Suprapubic skin (tissue), 4 donors: ENCODE results near the gene CPS1. TPM values are rescaled to one million over a fixed set of nuclear protein-coding genes. Genes with fewer than 3 reads are reported as not detected.

Experiments used
- DNase-seq, 2 donors: peaks; one replicate each; pipeline ENCODE4 v3.0.0-alpha.2; 2019; ENCODE audit warnings: low spot score in 2 of 2
- H3K27ac ChIP-seq: fragments of 200-600 bp; sonication (generic); one replicate; pipeline ENCODE4 v1.5.1; 2019
- H3K27me3 ChIP-seq: fragments of 200-600 bp; sonication (generic); one replicate; pipeline ENCODE4 v1.5.1; 2019
- H3K36me3 ChIP-seq: fragments of 200-600 bp; sonication (generic); one replicate; pipeline ENCODE4 v1.5.1; 2019
- H3K4me1 ChIP-seq: fragments of 200-600 bp; sonication (generic); one replicate; pipeline ENCODE4 v1.5.1; 2019
- H3K4me3 ChIP-seq: fragments of 200-600 bp; sonication (generic); one replicate; pipeline ENCODE4 v1.5.1; 2019; ENCODE audit warnings: mild to moderate bottlenecking
- H3K9me3 ChIP-seq: fragments of 200-600 bp; sonication (generic); one replicate; pipeline ENCODE4 v1.5.1; 2019
- CTCF ChIP-seq, 2 donors: fragments of 200-600 bp in 1 of 2; fragments of 450-650 bp in 1 of 2; sonication (generic) in 1 of 2; IDR thresholded peaks; one replicate each; pipeline ENCODE4 v1.5.1; 2016 to 2019; ENCODE audit warnings: antibody characterized with exemption in 2 of 2, mild to moderate bottlenecking in 1 of 2, moderate library complexity in 1 of 2
- EP300 ChIP-seq: sonication (generic); formaldehyde crosslinking; IDR thresholded peaks from one replicate; pipeline ENCODE4 v1.6.1; 2017; ENCODE audit warnings: antibody characterized with exemption
- POLR2A ChIP-seq, 2 donors: fragments of 450-650 bp; IDR thresholded peaks; one replicate each; pipeline ENCODE4 v1.6.1; 2017; ENCODE audit warnings: antibody characterized with exemption in 2 of 2, mild to moderate bottlenecking in 2 of 2, moderate library complexity in 2 of 2
- POLR2AphosphoS5 ChIP-seq, 3 donors: sonication (generic); formaldehyde crosslinking; IDR thresholded peaks; one replicate each; pipeline ENCODE4 v1.6.1; 2017; ENCODE audit warnings: antibody characterized with exemption in 3 of 3
- WGBS: methylation state at CpG from one replicate; pipeline ENCODE4 v1.1.5; 2018; 5-methylcytosine and 5-hydroxymethylcytosine counted together
- total RNA-seq, 4 donors: library from RNA; depleted of rRNA; stranded (reverse); fragments of >200 nt; gene quantifications; one replicate each; pipeline ENCODE4 v1.1.0, GENCODE V29; 2016

Gene CPS1
- total RNA-seq, 4 donors from 2014 or later = 3.6 to 7.0 (median 5.5) TPM

DNA sequence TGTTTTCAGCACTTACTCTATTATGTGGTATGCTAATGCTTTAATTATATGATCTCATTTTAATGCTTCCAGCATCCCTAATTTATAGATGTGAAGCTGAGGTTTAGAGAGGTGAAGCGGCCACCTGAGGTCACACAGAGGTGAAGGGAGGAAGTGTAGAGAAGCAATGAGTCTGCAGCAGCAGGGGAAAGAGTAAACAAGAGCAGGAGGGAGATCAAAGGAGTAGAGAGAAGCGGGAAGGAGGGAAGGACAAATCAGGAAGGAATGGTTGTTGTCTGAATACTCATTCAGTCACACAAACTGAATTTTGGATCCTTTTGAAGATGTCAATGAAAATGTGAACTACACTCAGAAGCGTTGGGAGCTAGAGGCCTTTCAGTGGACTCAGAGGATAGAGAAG is 130.0 kb downstream of the CPS1 start:
- Histone ChIP-seq H3K27me3 (no peaks in the 10 kb centered on the region), H3K9me3 (no peaks in the 10 kb centered on the region), H3K27ac (no peak overlapping the region), H3K4me3 (no peak overlapping the region), H3K4me1 (no peaks in the 10 kb centered on the region), H3K36me3 (no peaks in the 10 kb centered on the region)
- no peak for DNase-seq
- 74% methylated on average over 3 of the region's 3 CpGs for WGBS
- no peak for TF ChIP-seq CTCF (IDR thresholded peaks at IDR 0.05)
- no peak for TF ChIP-seq EP300
- TF ChIP-seq POLR2A (IDR thresholded peaks at IDR 0.05) = no peak
- TF ChIP-seq POLR2AphosphoS5 (IDR thresholded peaks at IDR 0.05) = no peak

DNA sequence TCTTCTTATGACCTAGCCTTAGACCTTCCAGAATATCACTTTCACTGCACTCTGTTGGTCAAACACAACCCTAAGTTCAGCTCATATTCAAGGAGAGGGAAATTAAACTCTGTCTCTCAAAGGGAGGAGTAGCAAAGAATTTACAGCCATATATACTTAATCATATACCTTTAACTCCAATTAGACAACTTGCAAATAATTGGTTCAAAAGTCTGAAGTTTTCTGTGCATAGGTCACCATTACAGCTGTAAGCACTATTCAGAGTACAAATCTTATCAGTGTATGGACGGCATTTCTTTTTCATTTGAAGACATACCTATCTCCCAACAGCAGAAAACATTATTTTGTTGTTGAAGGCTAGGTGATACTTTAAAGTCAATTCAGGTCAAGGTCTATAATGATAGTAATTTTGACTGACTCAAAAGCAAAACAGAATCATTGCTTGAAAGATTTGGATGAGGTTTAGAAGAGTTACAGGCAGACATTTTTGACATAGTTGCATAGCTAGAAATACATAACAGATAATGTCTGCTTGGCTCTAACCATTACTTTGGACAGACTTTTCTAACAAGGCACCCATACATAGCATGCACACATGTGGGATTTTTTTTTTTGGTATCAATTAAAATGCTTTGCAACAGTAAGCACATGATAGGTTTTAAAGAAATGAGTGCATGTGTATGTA is 131.5 kb downstream of the CPS1 start:
- H3K36me3 ChIP-seq = no peaks in the 10 kb centered on the region
- no peak for DNase-seq
- no peaks in the 10 kb centered on the region for H3K9me3 ChIP-seq
- H3K4me3 ChIP-seq = no peak overlapping the region
- no peak overlapping the region for H3K27ac ChIP-seq
- no peaks in the 10 kb centered on the region for H3K27me3 ChIP-seq
- H3K4me1 ChIP-seq = no peaks in the 10 kb centered on the region
- WGBS = 82% methylated on average over 1 of the region's 1 CpG
- no peak for TF ChIP-seq CTCF (IDR thresholded peaks at IDR 0.05)
- TF ChIP-seq EP300 = no peak
- no peak for TF ChIP-seq POLR2A (IDR thresholded peaks at IDR 0.05)
- no peak for TF ChIP-seq POLR2AphosphoS5 (IDR thresholded peaks at IDR 0.05)

- 71% methylated on average over 2 of the region's 2 CpGs for WGBS
- Histone ChIP-seq H3K27ac (no peak overlapping the region), H3K4me3 (no peak overlapping the region), H3K9me3 (no peaks in the 10 kb centered on the region), H3K4me1 (no peaks in the 10 kb centered on the region), H3K27me3 (no peaks in the 10 kb centered on the region), H3K36me3 (no peaks in the 10 kb centered on the region)
- no peak for DNase-seq
- TF ChIP-seq POLR2A (IDR thresholded peaks at IDR 0.05) (no peak), EP300 (no peak), POLR2AphosphoS5 (IDR thresholded peaks at IDR 0.05) (no peak), CTCF (IDR thresholded peaks at IDR 0.05) (no peak)
Observed at GRCh38 chr2:210707900-210708299, 151.5 kb downstream of the CPS1 start.

- no peaks in the 10 kb centered on the region for H3K4me1 ChIP-seq
- H3K9me3 ChIP-seq = no peaks in the 10 kb centered on the region
- H3K36me3 ChIP-seq = no peaks in the 10 kb centered on the region
- no peak overlapping the region for H3K27ac ChIP-seq
- no peak for TF ChIP-seq EP300
- no peak for TF ChIP-seq POLR2AphosphoS5 (IDR thresholded peaks at IDR 0.05)
- no peak for TF ChIP-seq POLR2A (IDR thresholded peaks at IDR 0.05)
- TF ChIP-seq CTCF (IDR thresholded peaks at IDR 0.05) = no peak
- H3K4me3 ChIP-seq = no peak overlapping the region
- no peak for DNase-seq
- peaks cover 4% of the 10 kb centered on the region for H3K27me3 ChIP-seq
- 46% methylated on average over 2 of the region's 2 CpGs for WGBS
Observed at GRCh38 chr2:210713122-210713521, 156.7 kb downstream of the CPS1 start.

DNA sequence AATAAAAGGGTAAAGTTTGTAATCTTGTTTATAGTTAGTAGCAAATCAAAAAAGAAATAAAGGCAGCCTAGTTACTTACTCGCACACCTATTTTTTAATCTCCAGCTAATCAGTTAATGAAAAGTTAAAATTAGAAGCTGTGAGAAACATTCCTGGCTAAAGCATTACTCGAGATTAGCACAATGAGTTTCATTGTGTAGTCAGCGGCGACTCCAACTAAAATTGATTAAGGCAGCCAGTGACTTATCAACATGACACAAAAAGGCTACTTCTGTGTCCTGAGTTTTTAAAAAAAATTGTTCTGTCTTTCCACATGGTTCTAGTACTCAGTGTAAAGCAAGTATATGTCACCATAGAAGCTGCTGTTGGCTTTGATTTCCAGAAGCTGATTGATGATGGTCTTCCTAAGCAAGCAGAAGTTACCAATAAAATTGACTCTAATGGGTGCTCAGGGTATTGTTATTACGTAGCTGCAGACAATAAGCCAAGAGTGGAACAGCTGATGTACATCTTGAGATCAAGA is 159.2 kb downstream of the CPS1 start:
- H3K36me3 ChIP-seq = no peaks in the 10 kb centered on the region
- WGBS = 60% methylated on average over 5 of the region's 5 CpGs
- H3K4me3 ChIP-seq = no peak overlapping the region
- H3K27ac ChIP-seq = no peak overlapping the region
- TF ChIP-seq POLR2A (IDR thresholded peaks at IDR 0.05) (no peak), CTCF (IDR thresholded peaks at IDR 0.05) (no peak), EP300 (no peak), POLR2AphosphoS5 (IDR thresholded peaks at IDR 0.05) (no peak)
- H3K9me3 ChIP-seq = no peaks in the 10 kb centered on the region
- no peaks in the 10 kb centered on the region for H3K4me1 ChIP-seq
- peaks cover 4% of the 10 kb centered on the region for H3K27me3 ChIP-seq
- DNase-seq = no peak
